Tongue (tissue), 2 donors: ENCODE measurements around the gene CMIP. TPM values are rescaled to one million over a fixed set of nuclear protein-coding genes. Genes with fewer than 3 reads are reported as not detected.
"Not testable (repeated sequence)": the region's sequence is repeated elsewhere in the genome, so short reads cannot be mapped to it uniquely, and the experiment has no call there.

Experiments
- DNase-seq: peaks from one replicate; pipeline ENCODE4 v3.0.0-alpha.2; 2015
- total RNA-seq: library from RNA; depleted of rRNA; stranded (reverse); fragments of >200 nt; gene quantifications from one replicate; pipeline ENCODE4 v1.2.3, GENCODE V29; 2014

CMIP gene
- total RNA-seq, result 30.0 TPM

GRCh38 chr16:81444448-81445121 lies at the start of gene CMIP:
Gene CMIP, plus strand, starts transcription at chr16:81444808.
- DNase-seq, result peak; percentile 90

GRCh38 chr16:81394966-81395655 lies 49.5 kb upstream of the CMIP start:
- DNase-seq, result no peak

GRCh38 chr16:81397058-81397878 lies 47.3 kb upstream of the CMIP start:
- no peak for DNase-seq

- DNase-seq, result no peak
These were observed 46.6 kb upstream of the CMIP start for GRCh38 chr16:81397879-81398520.

GRCh38 chr16:81399909-81400308 lies 44.7 kb upstream of the CMIP start:
- no peak for DNase-seq

GRCh38 chr16:81401035-81401950 lies 43.3 kb upstream of the CMIP start:
- DNase-seq, result peak; percentile 62

- no peak for DNase-seq
These were observed 41.4 kb upstream of the CMIP start for GRCh38 chr16:81403208-81403600.

- DNase-seq, result peak; percentile 90
These were observed 40.8 kb upstream of the CMIP start for GRCh38 chr16:81403601-81404391.

GRCh38 chr16:81405002-81405401 lies 39.6 kb upstream of the CMIP start:
- not testable (repeated sequence) for DNase-seq

- DNase-seq, result no peak
These were observed 38.9 kb upstream of the CMIP start for GRCh38 chr16:81405702-81406113.

GRCh38 chr16:81408409-81408950 lies 36.1 kb upstream of the CMIP start:
- no peak for DNase-seq

GRCh38 chr16:81409016-81409556 lies 35.5 kb upstream of the CMIP start:
- no peak for DNase-seq

GRCh38 chr16:81410643-81411293 lies 33.8 kb upstream of the CMIP start:
- DNase-seq, result peak; percentile 38

GRCh38 chr16:81413245-81413990 lies 31.2 kb upstream of the CMIP start:
- DNase-seq, result no peak

- DNase-seq, result no peak
These were observed 28.9 kb upstream of the CMIP start for GRCh38 chr16:81415751-81416150.

GRCh38 chr16:81416749-81417148 lies 27.9 kb upstream of the CMIP start:
- no peak for DNase-seq

- no peak for DNase-seq
These were observed 27.4 kb upstream of the CMIP start for GRCh38 chr16:81417210-81417609.

GRCh38 chr16:81419806-81420205 lies 24.8 kb upstream of the CMIP start:
- no peak for DNase-seq

- no peak for DNase-seq
These were observed 23.5 kb upstream of the CMIP start for GRCh38 chr16:81421126-81421525.
